Tibial artery (tissue), 4 donors: ENCODE measurements around the gene COL15A1.
"Not testable (repeated sequence)": the region's sequence is repeated elsewhere in the genome, so short reads cannot be mapped to it uniquely, and the experiment has no call there.

Experiments used
- DNase-seq, 2 donors: peaks; one replicate each; pipeline ENCODE4 v3.0.0-alpha.2; 2019
- H3K27ac ChIP-seq, 2 donors: fragments of 200-600 bp; sonication (generic) in 1 of 2; 1 replicate in 1 of 2; 2 replicates in 1 of 2; pipeline ENCODE4 v1.5.1; 2018 to 2019; ENCODE audit warnings: mild to moderate bottlenecking in 1 of 2
- H3K27me3 ChIP-seq, 2 donors: fragments of 200-600 bp; sonication (generic) in 1 of 2; one replicate each; pipeline versions ENCODE4 v1.5.1 to v1.6.0; 2016 to 2019
- H3K36me3 ChIP-seq, 3 donors: fragments of 200-600 bp; sonication (generic) in 2 of 3; one replicate each; pipeline ENCODE4 v1.5.1; 2016 to 2019; ENCODE audit warnings: mild to moderate bottlenecking in 2 of 3
- H3K4me1 ChIP-seq, 4 donors: fragments of 200-600 bp; sonication (generic) in 2 of 4; 1 replicate in 3 of 4; 2 replicates in 1 of 4; pipeline ENCODE4 v1.5.1; 2016 to 2019
- H3K4me3 ChIP-seq, 2 donors: fragments of 200-600 bp; sonication (generic) in 1 of 2; 1 replicate in 1 of 2; 2 replicates in 1 of 2; pipeline ENCODE4 v1.5.1; 2018 to 2019; ENCODE audit warnings: mild to moderate bottlenecking in 2 of 2
- H3K9me3 ChIP-seq, 3 donors: fragments of 200-600 bp; sonication (generic) in 1 of 3; one replicate each; pipeline ENCODE4 v1.5.1; 2016 to 2019
- intact Hi-C: fragments of 100-400 bp; cut with DNase I; formaldehyde crosslinking; loops from one replicate; pipeline ENCODE4 v1.15.0; 2023; ENCODE audit warnings: low total_unique reads
- TF ChIP-seq, protein P1 (sequence below), 2 experiments: fragments of 200-600 bp in 1 of 2; fragments of 450-650 bp in 1 of 2; IDR thresholded peaks; one replicate each; pipeline ENCODE4 v1.5.1; 2017 to 2019; ENCODE audit warnings: antibody characterized with exemption in 2 of 2, mild to moderate bottlenecking in 1 of 2, moderate library complexity in 1 of 2

The COL15A1 gene

DNA sequence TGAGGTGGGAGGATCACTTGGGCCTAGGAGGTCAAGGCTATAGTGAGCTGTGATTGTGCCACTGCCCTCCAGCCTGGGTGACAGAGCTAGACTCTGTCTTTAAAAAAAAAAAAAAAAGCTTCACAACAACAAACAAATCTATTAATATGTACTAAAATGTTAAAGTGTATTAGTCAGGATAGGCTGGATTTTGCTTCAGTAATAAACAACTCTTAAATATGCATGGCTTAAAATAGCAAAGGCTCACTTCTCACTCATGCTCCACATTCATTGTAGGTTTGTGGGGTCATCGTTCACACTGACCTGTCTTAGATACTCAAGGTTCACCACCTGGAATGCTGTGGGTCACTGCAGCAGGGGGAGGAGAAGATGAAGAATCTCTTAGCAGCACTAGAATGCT lies 33.8 kb upstream of the COL15A1 start:
- intact Hi-C loops, result no loop called here
- no peak overlapping the region for H3K27ac ChIP-seq
- TF ChIP-seq, protein P1, sequence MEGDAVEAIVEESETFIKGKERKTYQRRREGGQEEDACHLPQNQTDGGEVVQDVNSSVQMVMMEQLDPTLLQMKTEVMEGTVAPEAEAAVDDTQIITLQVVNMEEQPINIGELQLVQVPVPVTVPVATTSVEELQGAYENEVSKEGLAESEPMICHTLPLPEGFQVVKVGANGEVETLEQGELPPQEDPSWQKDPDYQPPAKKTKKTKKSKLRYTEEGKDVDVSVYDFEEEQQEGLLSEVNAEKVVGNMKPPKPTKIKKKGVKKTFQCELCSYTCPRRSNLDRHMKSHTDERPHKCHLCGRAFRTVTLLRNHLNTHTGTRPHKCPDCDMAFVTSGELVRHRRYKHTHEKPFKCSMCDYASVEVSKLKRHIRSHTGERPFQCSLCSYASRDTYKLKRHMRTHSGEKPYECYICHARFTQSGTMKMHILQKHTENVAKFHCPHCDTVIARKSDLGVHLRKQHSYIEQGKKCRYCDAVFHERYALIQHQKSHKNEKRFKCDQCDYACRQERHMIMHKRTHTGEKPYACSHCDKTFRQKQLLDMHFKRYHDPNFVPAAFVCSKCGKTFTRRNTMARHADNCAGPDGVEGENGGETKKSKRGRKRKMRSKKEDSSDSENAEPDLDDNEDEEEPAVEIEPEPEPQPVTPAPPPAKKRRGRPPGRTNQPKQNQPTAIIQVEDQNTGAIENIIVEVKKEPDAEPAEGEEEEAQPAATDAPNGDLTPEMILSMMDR (IDR thresholded peaks at IDR 0.05), result no peak

DNA sequence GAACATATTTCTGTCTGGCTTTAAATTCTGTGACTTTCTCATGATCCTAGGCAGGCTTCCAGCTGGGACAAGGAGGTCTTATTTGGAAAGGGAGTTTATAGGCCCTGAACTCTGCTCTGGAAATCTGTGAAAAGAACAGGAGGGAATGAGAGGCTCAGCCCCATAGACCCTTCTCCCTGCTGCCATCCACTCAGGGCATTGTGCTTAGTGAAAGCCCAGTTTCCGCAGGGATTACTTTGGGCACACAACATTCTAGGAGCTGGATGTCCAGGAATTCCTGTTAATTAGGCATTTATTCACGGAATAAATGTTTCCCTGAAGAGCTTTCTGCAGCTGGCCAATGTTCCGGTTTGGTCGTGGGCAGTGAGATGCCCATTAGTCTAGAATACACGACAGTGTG lies 32.7 kb upstream of the COL15A1 start:
- TF ChIP-seq, protein P1 (IDR thresholded peaks at IDR 0.05), result no peak
- intact Hi-C loops, result no loop called here
- Histone ChIP-seq H3K27me3 (no peaks in the 10 kb centered on the region), H3K27ac (no peak overlapping the region), H3K4me1 (peaks cover 0 to 32% (median 21%) of the 10 kb centered on the region in 4 donors), H3K4me3 (no peak overlapping the region), H3K36me3 (no peaks in the 10 kb centered on the region), H3K9me3 (no peaks in the 10 kb centered on the region)
- DNase-seq, result no peak

More for the DNA sequence above, 33.8 kb upstream of the COL15A1 start:
- Histone ChIP-seq H3K27me3 (no peaks in the 10 kb centered on the region), H3K4me1 (peaks cover 0 to 32% (median 21%) of the 10 kb centered on the region in 4 donors), H3K4me3 (no peak overlapping the region), H3K36me3 (no peaks in the 10 kb centered on the region), H3K9me3 (no peaks in the 10 kb centered on the region)
- no peak for DNase-seq

DNA sequence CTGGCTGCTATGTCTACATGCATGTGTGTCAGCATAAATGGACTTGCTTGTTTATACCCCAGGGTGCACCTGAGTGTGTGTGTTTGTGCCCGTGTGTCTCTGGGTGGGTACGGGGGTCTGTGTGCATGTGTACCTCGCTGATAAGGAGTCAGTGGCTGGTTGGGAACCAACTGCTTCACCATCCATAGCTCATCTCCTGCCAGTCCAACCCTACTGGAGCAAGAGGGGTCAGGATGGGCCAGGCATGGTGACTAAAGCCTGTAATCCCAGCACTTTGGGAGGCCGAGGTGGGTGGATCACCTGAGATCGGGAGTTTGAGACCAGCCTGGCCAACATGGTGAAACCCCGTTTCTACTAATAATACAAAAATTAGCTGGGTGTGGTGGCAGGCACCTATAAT lies 32.0 kb upstream of the COL15A1 start:
- DNase-seq, H3K27me3 ChIP-seq, H3K27ac ChIP-seq, H3K4me3 ChIP-seq, H3K36me3 ChIP-seq, intact Hi-C loops, H3K9me3 ChIP-seq: not testable (repeated sequence)
- H3K4me1 ChIP-seq, result peaks cover 0 to 28% (median 16%) of the 10 kb centered on the region in 4 donors

DNA sequence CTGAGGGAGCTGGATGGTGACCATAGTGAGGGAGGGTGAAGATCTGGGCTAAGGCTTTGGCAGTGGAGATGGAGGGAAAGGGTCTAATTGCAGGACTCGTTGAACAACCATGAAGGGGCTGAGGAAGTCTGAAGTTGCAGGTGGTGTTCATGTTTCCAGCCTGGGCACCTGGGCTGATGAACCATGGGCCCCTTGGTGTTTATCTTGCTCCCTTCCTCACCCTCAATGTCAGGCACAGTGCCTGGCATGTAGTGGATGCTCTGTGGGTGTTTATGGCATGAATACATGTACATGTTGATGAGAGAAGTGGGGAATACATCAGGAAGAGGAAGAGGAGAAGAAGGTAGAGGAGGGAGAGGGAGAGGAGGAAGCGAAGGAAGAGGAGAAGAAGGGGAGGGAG lies 31.3 kb upstream of the COL15A1 start:
- no peak for DNase-seq
- Histone ChIP-seq H3K4me3 (no peak overlapping the region), H3K27ac (no peak overlapping the region), H3K27me3 (no peaks in the 10 kb centered on the region), H3K36me3 (no peaks in the 10 kb centered on the region), H3K4me1 (peaks cover 0 to 28% (median 15%) of the 10 kb centered on the region in 4 donors), H3K9me3 (no peaks in the 10 kb centered on the region)
- intact Hi-C loops, result no loop called here
- TF ChIP-seq, protein P1 (IDR thresholded peaks at IDR 0.05), result no peak

DNA sequence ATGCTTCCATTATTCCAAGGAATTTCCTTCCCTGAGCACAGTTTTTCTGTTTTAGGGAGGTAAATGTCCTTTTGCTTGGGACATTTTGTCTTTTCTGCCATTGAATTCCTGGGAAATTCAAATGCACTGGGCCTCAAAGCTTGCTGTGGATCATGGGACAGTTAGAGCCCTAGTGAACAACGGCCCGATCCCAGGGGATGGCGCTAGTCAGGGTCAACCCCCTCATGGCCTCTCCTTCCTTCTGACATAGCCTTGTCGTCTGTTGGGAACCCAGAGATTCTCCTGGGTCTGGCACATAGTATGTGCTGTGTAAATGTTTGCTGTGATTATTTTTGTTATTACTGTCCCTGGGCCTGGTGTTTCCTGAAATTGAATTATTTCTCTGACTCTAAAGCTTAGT lies 30.7 kb upstream of the COL15A1 start:
- intact Hi-C loops, result no loop called here
- TF ChIP-seq, protein P1 (IDR thresholded peaks at IDR 0.05), result no peak
- Histone ChIP-seq H3K27me3 (no peaks in the 10 kb centered on the region), H3K9me3 (no peaks in the 10 kb centered on the region), H3K27ac (no peak overlapping the region), H3K4me1 (peaks cover 0 to 28% (median 15%) of the 10 kb centered on the region in 4 donors), H3K36me3 (no peaks in the 10 kb centered on the region), H3K4me3 (no peak overlapping the region)
- DNase-seq, result no peak

DNA sequence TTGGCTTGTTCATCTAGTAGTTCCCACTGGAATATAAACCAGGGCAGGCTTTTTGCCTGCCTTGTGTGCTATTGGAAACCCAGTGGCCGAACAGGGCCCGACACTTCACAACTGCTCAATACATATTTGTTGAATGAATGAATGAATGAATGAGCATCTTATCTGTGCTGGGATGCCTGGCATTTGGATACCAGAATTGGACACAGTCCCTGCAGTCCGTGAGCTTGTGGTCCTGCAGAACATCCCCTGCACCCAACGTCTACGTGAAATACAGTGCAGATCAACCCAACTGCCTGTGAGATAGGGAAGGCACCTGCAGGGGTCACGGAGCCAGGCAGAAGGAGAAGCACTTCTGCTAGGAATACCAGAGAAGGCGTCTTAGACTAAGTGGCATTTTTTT lies 30.0 kb upstream of the COL15A1 start:
- TF ChIP-seq, protein P1 (IDR thresholded peaks at IDR 0.05), result no peak
- intact Hi-C loops, result no loop called here
- DNase-seq, result no peak
- Histone ChIP-seq H3K36me3 (no peaks in the 10 kb centered on the region), H3K27me3 (no peaks in the 10 kb centered on the region), H3K4me1 (peaks cover 0 to 26% (median 8%) of the 10 kb centered on the region in 4 donors), H3K4me3 (no peak overlapping the region), H3K9me3 (no peaks in the 10 kb centered on the region), H3K27ac (no peak overlapping the region)
